AML-193 (cell line): ENCODE measurements around the gene KRTAP12-1.

Experiments used
- DNase-seq, 2 experiments: peaks; one replicate each; lab custom pipeline; 2025; lab: John Stamatoyannopoulos, UW

The KRTAP12-1 gene

GRCh38 chr21:44711327-44712202 is 29.6 kb upstream of the KRTAP12-1 start, which contains the start of gene TSPEAR:
TSS of gene TSPEAR (minus strand) at chr21:44711572. CDS start at chr21:44711514, 58 bp downstream.
- no peak for DNase-seq

GRCh38 chr21:44710756-44711326 is 28.9 kb upstream of the KRTAP12-1 start:
- DNase-seq, result no peak

- DNase-seq, result no peak
Observed at GRCh38 chr21:44710294-44710665, 28.3 kb upstream of the KRTAP12-1 start.

- DNase-seq, result no peak
Observed at GRCh38 chr21:44709426-44710293, 27.7 kb upstream of the KRTAP12-1 start.

GRCh38 chr21:44708866-44709425 is 27.0 kb upstream of the KRTAP12-1 start:
- DNase-seq, result no peak

- DNase-seq, result no peak
Observed at GRCh38 chr21:44708213-44708865, 26.4 kb upstream of the KRTAP12-1 start.

- no peak for DNase-seq
Observed at GRCh38 chr21:44706706-44707581, 25.0 kb upstream of the KRTAP12-1 start.

GRCh38 chr21:44706026-44706705 is 24.2 kb upstream of the KRTAP12-1 start:
- no peak for DNase-seq

GRCh38 chr21:44704636-44705001 is 22.7 kb upstream of the KRTAP12-1 start:
- DNase-seq, result no peak

GRCh38 chr21:44703731-44704635 is 22.0 kb upstream of the KRTAP12-1 start:
- no peak for DNase-seq

GRCh38 chr21:44702973-44703730 is 21.2 kb upstream of the KRTAP12-1 start:
- no peak for DNase-seq

- DNase-seq, result no peak
Observed at GRCh38 chr21:44702111-44702972, 20.4 kb upstream of the KRTAP12-1 start.

GRCh38 chr21:44701541-44701940 is 19.6 kb upstream of the KRTAP12-1 start:
- DNase-seq, result no peak

GRCh38 chr21:44701023-44701400 is 19.0 kb upstream of the KRTAP12-1 start:
- no peak for DNase-seq

- no peak for DNase-seq
Observed at GRCh38 chr21:44700101-44701022, 18.4 kb upstream of the KRTAP12-1 start.

GRCh38 chr21:44699502-44700001 is 17.6 kb upstream of the KRTAP12-1 start:
- no peak for DNase-seq
